ENCODE data around the gene RALGAPA2.

Gene RALGAPA2

DNA sequence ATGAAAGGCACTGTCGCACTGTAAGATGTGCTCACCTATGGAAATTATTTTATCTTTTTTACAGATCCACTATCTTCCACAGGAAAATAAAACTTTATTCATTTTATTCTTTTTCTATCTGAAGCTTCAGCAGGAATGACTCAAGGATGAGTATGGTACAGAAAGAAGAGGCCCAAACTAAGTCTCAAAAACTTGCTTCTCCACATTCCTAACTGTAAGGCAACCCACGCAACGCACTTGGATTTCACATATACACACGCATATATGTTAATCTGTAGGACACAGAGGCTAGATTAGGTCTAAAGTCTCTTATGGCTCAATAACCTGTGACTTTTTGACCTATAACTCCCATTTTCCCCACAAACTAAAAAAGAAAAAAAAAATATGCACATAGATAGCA lies 81.9 kb downstream of the RALGAPA2 start:
- no peak for DNase-seq (ENCODE audit: low spot score)

DNA sequence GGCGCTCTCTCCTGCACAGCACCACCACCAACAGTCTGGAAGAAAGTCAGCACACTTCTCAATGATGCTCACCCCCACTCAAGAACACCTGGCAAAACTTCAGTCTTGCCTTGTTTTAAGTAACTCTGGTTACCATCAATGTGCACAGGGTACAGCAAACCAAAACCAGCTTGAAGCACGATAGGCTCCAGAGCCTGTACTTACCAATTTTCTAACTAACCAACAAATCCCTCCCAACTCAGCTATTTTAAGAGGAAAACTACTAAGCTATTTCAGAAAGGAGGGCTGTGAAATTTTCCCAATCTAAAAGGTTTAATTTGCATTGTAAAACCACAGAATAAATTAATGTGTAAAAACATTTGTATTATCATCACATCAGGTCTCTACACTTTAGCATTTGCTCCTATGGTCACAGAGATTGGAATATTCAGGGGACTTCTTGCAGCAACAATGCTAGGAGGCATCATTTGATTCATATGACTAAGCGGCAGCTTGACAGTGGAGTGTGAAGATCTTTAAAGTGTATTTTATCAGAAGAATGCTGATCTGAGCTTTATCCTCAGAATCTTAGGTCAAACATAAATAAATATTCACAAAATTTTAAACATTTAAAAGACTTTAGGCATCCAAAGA lies 82.8 kb downstream of the RALGAPA2 start:
- DNase-seq (ENCODE audit: low spot score), result no peak

- DNase-seq (ENCODE audit: low spot score), result no peak
Measured at GRCh38 chr20:20628314-20628713, 84.1 kb downstream of the RALGAPA2 start.

GRCh38 chr20:20627471-20627870 lies 85.0 kb downstream of the RALGAPA2 start:
- no peak for DNase-seq (ENCODE audit: low spot score)

- no peak for DNase-seq (ENCODE audit: low spot score)
Measured at GRCh38 chr20:20624914-20625313, 87.5 kb downstream of the RALGAPA2 start.

DNA sequence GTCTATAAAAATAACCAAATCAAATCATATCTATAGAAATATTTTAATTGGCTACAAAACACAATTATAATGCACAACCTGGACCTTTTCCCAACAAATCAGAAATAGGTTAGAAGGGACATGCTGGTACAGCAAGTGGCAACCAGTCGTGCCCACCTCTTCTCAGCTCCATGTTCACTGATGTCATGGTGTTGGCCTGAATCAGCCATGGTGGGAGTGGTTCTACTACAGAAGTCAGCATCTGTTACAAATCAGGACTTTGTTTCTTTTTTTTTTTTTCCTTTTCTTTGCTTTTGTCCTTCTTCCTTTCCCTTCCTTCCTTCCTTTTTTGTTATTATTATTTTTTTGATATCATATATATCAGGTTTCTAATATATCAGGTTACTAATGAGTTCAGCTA lies 91.2 kb downstream of the RALGAPA2 start:
- no peak for DNase-seq (ENCODE audit: low spot score)

DNA sequence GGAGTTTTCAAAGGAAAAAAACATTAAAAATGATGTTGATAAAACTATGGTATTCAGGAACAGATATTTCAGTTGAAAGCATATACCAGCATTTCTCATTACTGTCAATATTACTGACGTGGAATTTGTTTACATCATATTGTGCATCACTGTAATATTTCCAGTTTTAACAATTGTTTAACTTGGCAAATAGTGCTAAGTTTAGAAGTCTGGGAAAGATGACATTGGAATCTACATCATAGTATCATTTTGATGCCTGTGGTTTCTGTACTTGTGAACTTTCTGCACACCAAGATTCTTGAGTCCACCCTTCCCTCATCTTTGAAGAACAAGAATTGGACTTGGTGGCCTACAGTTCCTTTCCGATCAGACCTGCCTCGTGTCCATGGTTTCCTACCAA lies 98.1 kb downstream of the RALGAPA2 start:
- DNase-seq (ENCODE audit: low spot score), result no peak

- DNase-seq (ENCODE audit: low spot score), result no peak
Measured at GRCh38 chr20:20612251-20612650, 100.2 kb downstream of the RALGAPA2 start.

- no peak for DNase-seq (ENCODE audit: low spot score)
Measured at GRCh38 chr20:20611167-20611566, 101.3 kb downstream of the RALGAPA2 start.

GRCh38 chr20:20609522-20609921 lies 102.9 kb downstream of the RALGAPA2 start:
- DNase-seq (ENCODE audit: low spot score), result no peak

- DNase-seq (ENCODE audit: low spot score), result no peak
Measured at GRCh38 chr20:20608641-20609040, 103.8 kb downstream of the RALGAPA2 start.

DNA sequence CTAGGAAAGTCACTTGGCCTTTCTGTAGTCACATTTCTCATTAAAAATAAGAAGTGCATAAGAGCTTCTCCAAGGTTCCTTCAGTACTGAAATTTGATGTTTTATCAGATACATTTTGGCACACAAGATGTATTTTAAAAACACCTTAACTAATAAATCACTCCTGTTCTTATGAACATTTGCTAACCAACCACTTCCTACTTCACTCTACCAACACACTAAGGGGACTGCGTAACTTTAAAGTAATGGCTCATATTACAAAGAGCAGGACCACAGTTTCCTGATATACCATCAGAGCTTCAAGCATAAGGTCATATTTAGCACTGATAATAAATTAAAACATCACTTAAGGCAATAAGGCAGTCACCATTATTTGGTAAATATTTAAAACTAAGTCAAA lies 104.4 kb downstream of the RALGAPA2 start:
- no peak for DNase-seq (ENCODE audit: low spot score)

DNA sequence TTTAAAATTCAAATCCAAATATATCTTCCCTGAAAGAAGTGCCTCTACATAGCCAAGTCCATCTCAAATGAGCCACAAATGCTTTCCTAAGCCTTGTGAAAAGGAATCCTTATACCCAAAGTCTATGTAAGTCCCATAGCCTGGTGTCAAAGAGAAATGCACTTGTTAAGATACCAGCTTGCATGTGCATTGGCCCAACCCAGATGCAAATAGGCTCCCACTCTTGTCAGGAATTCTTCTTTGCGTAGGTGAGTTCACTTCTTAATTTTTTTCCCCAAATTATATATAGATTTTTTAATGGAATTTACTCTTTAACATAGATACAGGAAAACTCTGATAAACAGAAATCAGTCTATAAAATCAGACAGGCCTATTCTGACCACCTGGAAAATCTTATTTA lies 105.6 kb downstream of the RALGAPA2 start:
- no peak for DNase-seq (ENCODE audit: low spot score)

DNA sequence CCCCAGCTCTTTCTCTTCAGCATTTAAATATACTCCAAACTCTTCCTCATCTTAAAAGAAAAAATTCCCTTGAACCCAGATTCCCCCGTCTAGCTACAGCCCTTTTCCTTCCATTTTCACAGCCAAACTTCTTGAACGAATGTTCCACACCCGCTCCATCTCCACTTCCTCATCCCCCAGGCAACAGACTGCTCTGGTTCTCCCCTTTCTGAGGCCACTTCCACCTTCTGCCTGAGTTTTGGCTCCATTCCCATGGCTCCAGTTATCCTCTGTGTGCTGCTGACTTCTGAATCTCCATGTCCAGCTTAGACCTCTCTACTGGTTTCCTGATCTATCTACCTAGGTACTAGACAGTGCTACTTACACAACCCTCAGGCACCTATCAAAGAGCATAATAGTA lies 106.4 kb downstream of the RALGAPA2 start:
- no peak for DNase-seq (ENCODE audit: low spot score)

DNA sequence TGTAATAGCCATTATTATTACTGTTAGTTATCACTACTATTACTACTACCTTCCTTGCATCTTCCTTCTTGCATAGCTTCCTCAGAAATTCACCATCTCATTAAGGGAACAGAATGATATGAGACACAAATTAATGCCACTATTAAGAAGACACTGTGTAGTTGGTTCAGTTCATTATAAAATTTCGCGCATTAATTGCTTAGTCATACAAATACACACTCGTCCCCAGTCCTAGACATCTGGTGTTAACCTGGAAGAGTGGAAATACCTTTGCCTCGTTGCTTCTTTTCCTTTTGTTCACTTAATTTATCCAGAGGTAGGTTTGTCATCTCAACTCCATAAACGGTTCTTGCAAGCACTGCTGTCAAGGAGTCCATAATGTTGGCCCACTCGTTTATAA lies 107.5 kb downstream of the RALGAPA2 start:
- DNase-seq (ENCODE audit: low spot score), result no peak

DNA sequence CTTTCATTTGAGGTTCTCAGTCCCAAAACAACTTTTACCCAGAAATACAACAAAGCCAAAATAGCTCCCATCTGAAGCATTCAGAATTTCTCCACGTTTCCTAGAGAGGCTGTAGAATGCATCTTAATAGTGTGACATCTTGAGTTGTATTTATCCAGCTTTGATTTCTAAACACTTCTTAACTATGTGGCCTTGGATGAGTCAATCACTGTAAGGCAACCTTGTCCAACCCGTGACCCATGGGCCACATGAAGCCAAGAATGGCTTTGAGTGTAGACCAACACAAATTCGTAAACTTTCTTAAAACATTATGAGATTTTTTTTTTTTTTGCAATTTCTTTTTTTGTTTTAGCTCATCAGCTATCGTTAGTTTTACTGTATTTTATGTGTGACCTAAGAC lies 108.1 kb downstream of the RALGAPA2 start:
- DNase-seq (ENCODE audit: low spot score), result no peak

- peak; percentile 6 for DNase-seq (ENCODE audit: low spot score)
Measured at GRCh38 chr20:20603339-20603990, 109.0 kb downstream of the RALGAPA2 start.

GRCh38 chr20:20597966-20598365 lies 114.5 kb downstream of the RALGAPA2 start:
- no peak for DNase-seq (ENCODE audit: low spot score)

DNA sequence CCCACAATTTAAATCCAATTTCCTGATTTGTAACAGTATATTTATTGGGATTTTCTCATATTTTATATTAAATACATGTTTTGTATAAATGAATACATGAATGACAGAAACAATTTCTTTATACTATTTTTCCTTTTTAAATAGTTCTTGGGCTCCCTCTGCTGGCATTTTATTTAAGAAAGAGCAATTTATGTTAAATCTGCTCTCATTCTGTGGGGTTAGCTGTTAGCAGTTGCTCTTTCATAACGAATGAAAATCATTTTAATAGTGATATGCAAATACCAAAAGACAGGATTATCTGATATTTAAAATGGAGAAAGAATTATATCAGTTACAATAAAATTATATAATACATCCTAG lies 118.3 kb downstream of the RALGAPA2 start:
- DNase-seq (ENCODE audit: low spot score), result peak; percentile 17

GRCh38 chr20:20593447-20594170 lies 118.8 kb downstream of the RALGAPA2 start:
- DNase-seq (ENCODE audit: low spot score), result peak; percentile 24

DNA sequence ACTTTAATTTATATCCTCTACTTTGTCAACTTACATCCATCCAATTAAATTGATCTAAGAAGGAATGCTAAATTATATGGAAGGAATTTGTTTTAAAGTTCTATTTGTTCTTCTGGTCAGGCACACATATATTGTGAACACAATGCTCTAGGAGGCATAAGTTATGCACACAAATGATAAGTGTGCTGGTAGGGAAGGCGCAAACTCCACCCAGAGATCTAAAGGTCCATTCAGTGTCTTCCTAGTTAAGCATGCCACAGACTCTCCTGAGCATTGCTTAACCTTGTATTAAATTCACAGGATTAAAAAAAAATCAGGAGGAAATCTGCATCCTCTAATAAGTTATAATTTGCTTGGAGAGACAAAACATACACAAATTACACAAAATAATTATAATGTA lies 127.3 kb downstream of the RALGAPA2 start:
- no peak for DNase-seq (ENCODE audit: low spot score)

DNA sequence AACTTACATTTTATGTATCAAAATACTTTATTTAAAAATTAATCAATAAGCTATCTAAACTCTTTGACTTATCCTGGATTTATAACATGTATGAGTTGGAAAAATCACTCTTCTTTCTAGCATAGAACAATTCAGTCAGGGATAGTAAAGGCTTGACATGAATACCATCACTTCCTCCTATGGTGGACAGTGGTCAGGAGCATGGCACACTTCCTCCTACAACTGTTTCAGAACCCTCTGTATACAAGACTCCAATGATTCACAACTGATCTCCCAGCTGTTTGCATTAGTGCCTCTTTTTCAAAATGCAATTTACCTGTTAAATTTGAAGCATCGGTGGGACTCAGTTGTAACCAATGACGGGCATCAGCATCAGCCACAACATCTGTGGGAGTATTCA lies 129.7 kb downstream of the RALGAPA2 start:
- DNase-seq (ENCODE audit: low spot score), result no peak

GRCh38 chr20:20580139-20580538 lies 132.3 kb downstream of the RALGAPA2 start:
- no peak for DNase-seq (ENCODE audit: low spot score)

GRCh38 chr20:20578838-20579237 lies 133.6 kb downstream of the RALGAPA2 start:
- DNase-seq (ENCODE audit: low spot score), result no peak
